ENCODE results near the gene WDFY4.

The WDFY4 gene

DNA sequence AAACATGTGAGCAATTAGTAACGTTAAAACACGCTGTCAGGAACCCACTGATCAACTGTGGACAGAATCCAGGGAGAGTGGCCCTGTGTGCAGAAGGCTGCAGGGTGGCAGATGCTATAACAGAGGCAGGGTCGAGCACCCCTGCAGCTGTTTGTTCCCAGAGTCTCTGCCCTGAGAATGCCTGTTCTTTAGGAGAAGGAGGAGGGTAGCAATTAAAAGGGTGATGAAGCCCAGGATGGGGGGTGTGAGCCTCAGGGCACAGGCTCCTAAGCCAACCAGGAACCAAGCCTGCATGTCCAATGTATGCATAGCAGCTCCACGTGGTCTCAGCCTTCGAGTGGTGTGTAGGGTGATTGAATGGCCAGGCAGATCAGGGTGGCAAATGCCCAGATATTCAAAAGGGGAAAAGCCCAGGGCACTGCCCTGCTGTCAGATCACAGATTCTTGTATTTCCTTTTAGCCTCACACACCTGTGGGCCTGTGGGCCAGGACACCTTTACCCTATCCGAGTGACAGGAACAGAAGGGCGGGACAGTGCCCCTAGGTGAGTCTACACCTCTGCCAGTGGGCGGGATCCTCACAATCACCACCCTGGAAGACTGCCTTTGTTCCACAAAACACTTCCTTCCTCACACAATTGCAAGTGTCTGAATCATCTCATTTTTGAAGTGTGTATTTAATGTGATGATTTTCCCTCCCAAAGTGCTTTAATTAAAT lies 7.3 kb downstream of the WDFY4 start:
- H3K9me3 Mint-ChIP-seq = no peaks in the 10 kb centered on the region
- H3K27me3 Mint-ChIP-seq = peaks cover 3% of the 10 kb centered on the region
- no peak overlapping the region for H3K27ac Mint-ChIP-seq
- peaks cover 7% of the 10 kb centered on the region for H3K4me1 Mint-ChIP-seq (ENCODE audit: low read depth)
- H3K4me3 Mint-ChIP-seq = no peak overlapping the region
- H3K36me3 Mint-ChIP-seq (ENCODE audit: low read depth) = no peaks in the 10 kb centered on the region

DNA sequence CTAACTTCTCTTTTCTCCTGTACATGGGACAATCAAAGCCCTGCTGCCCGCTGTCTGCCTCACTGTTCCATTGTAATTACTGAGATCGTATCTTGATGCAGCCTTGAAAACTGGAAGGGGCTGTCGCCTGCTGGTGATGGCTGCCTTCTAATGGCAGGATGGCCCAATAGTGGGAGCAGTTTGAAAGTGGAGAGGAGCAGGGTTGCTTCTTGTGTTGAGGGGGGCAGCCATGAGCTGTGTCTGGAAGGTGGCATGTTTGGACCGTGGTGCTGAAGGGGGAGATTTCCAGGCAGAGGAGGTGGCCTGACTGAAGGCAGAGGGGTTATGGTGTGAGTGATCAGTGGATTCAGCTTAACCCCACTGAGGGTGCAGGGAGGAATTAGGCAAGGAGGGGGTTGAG lies 8.1 kb downstream of the WDFY4 start:
- Mint-ChIP-seq H3K27me3 (peaks cover 3% of the 10 kb centered on the region), H3K27ac (no peak overlapping the region), H3K4me3 (no peak overlapping the region), H3K36me3 (ENCODE audit: low read depth) (no peaks in the 10 kb centered on the region), H3K4me1 (ENCODE audit: low read depth) (peaks cover 7% of the 10 kb centered on the region), H3K9me3 (no peaks in the 10 kb centered on the region)

DNA sequence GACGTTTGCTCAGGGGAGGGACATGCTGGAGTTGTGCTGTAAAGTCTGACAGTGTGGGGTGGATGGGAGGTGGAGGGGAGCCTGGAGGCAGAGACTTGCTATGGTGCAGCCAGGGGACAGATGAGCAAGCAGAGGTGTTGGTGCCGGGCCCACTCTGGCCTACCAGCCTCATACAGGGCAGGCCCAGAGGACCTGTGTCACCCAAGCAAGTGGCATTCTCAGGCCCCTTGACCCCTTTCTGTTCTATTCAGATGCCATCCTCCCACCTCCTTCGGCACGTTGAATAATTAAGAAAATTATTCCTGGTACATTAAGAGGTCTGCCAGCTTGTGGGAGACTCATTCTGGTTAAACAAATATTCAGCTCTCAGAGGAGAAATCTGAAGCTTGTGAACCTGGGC lies 8.5 kb downstream of the WDFY4 start:
- no peaks in the 10 kb centered on the region for H3K36me3 Mint-ChIP-seq (ENCODE audit: low read depth)
- no peak overlapping the region for H3K4me3 Mint-ChIP-seq
- no peak overlapping the region for H3K27ac Mint-ChIP-seq
- peaks cover 3% of the 10 kb centered on the region for H3K27me3 Mint-ChIP-seq
- H3K4me1 Mint-ChIP-seq (ENCODE audit: low read depth) = peaks cover 7% of the 10 kb centered on the region
- H3K9me3 Mint-ChIP-seq = no peaks in the 10 kb centered on the region

DNA sequence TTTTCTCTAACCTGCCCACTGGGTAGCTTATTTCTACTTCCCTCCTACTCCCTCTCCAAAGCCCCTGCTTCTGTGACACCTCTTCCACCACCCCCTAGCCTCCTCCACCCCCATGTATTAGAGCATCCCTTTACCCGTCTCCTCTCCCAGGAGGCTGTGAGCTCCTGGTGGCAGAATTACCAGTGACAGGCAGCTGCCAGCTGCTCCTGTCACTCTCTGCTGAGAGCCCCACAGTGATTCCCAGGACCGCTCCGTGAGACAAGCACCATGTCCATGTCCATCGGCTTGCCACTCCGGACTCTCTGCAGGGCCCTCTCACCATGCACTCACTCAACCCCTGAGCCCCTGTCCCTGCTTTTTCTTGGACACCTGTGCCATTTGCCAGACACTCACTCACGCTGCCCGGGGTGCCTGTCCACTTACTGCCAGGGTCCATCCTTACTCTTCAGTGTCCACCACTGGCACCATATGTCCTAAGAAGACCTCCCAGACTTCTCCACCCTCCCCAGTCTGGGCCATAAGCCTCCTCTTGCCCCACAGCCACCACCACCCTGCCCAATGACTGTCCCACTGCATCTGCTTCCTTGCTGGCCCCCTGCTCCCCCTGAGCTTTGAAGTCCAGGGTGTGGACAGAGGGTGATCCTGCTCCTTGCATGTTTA lies 9.8 kb downstream of the WDFY4 start:
- Mint-ChIP-seq H3K4me3 (no peak overlapping the region), H3K9me3 (no peaks in the 10 kb centered on the region), H3K27ac (no peak overlapping the region), H3K4me1 (ENCODE audit: low read depth) (peaks cover 4% of the 10 kb centered on the region), H3K36me3 (ENCODE audit: low read depth) (no peaks in the 10 kb centered on the region), H3K27me3 (peaks cover 3% of the 10 kb centered on the region)

DNA sequence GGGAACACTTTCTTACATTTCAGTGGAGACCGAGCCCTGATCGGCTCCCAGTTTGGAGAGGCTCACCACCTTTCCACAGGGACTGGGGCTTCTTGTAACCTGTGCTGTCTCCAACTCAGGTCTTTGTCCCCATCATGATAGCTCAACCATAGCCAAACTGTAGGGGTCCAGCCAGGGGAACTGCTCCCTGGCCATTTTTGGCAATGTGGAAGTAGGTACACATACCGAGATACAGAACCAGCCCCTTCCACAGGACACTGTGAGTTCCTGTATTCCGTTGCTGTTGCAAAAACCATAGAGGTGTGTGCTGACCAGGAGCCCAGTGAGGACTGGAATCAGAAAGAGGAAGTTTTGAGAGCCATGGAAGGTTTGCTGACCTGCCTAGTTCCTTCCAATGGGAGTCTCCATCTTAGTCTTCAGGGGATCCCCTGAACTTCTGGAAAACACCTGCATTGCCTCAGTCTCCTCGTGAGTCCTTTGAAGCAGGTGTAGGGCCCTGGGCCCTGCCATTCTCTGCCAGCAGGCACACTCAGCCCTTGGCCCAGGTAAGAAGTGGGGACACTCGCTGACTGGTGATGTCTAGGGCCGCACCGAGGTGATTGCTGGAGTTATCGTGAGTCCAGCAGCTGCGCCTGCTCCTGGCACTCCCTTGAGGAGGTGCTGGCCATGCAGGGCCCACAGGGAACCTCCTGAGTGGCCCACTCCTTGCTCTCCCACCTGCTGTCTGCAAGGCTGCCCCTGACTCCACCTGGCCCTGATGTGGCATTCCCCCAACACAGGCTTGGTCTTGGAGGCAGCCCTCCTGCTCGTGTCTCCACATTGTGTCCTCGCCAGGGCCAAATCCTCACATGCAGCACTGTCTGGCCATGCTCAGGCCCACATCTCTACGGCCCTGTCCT lies 11.2 kb downstream of the WDFY4 start:
- peaks cover 3% of the 10 kb centered on the region for H3K27me3 Mint-ChIP-seq
- H3K9me3 Mint-ChIP-seq = no peaks in the 10 kb centered on the region
- H3K4me3 Mint-ChIP-seq = no peak overlapping the region
- H3K36me3 Mint-ChIP-seq (ENCODE audit: low read depth) = no peaks in the 10 kb centered on the region
- H3K4me1 Mint-ChIP-seq (ENCODE audit: low read depth) = peaks cover 4% of the 10 kb centered on the region
- H3K27ac Mint-ChIP-seq = no peak overlapping the region

DNA sequence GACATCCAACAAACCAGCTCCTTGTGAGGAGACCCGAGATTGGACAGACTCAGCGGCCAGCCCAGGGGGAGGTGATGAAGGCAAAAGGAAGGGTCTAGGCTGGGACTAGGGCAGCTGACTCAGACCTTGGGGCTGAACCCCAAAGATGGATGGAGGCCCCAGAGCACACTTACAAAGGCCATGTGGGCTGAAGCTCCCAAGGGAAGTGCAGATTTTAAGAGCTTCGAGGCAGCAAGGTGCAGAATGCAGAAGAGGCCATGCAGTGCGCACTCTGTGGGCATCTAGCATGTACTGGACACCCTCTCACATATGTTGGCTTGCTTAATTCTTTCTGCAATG lies 11.8 kb downstream of the WDFY4 start:
- Mint-ChIP-seq H3K36me3 (ENCODE audit: low read depth) (no peaks in the 10 kb centered on the region), H3K4me3 (no peak overlapping the region)

DNA sequence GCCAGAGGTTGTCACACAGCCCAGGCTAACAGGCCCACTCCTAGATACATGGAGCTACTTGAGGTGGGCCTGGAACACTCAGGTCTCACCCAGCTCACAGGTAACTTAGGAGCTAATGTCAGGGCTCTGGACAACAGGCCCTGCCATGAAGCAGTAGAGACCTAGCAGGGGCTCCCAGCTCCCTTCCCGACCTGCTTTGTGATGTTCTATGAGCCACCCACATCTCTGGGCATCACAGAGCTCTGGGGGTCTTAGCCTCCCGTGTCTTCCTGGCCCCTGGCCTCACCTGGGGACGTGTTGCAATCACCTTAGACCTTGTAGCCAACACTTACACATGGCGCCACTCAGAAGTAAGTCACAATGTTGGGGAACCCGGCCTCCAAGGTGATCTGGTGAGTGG lies 12.4 kb downstream of the WDFY4 start:
- Mint-ChIP-seq H3K27me3 (no peaks in the 10 kb centered on the region), H3K4me3 (no peak overlapping the region), H3K9me3 (no peaks in the 10 kb centered on the region), H3K4me1 (ENCODE audit: low read depth) (peaks cover 4% of the 10 kb centered on the region), H3K27ac (no peak overlapping the region), H3K36me3 (ENCODE audit: low read depth) (no peaks in the 10 kb centered on the region)

More for the DNA sequence above, 11.8 kb downstream of the WDFY4 start:
- H3K27me3 Mint-ChIP-seq = peaks cover 3% of the 10 kb centered on the region
- no peaks in the 10 kb centered on the region for H3K9me3 Mint-ChIP-seq
- H3K27ac Mint-ChIP-seq = no peak overlapping the region
- H3K4me1 Mint-ChIP-seq (ENCODE audit: low read depth) = peaks cover 6% of the 10 kb centered on the region

DNA sequence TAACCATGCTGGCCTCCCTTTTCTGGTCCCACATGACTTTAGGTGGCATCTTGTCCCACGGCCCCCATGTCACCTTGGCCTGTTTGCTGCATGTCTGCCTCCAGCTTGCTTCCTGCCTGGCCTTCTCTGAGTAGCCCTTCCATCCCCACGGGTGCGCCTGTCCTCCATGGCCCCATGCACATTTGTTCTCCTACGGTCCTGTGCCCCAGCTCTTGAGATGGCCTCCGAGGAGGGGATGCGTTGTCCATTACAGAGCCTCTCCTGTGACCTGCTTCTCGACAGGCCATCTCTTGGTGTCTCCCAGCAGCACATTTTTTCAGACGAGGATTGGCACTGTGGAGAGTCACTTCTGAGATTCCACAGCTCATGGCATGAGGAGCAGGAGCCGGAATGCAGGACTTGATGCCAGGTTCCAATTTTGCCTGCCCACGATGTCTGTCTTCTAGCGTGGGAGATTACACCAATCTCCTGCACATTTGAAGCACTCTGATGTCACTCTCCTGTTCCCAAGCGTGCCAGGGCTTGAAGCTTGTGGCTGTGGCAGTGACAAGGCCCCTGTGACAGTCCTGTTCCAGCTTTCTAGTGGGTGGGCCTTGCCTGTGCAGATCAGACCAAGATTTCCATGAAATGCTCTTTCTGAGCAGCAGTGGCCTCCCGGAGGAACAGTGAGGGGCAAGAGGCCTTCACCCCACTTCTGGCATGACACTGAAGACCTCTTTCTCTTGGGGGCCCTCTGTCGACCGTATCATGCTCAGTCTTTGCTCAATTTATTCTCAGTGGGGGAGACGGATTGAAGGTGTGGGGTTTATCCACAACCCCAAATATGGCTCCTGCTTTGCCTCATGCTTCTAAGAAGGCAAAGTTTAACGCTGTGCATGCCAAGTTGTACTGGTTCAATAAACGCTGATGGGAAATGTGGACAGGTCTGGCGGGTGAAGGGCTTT lies 13.4 kb downstream of the WDFY4 start:
- Mint-ChIP-seq H3K4me3 (no peak overlapping the region), H3K36me3 (ENCODE audit: low read depth) (no peaks in the 10 kb centered on the region), H3K27ac (no peak overlapping the region), H3K9me3 (no peaks in the 10 kb centered on the region), H3K27me3 (no peaks in the 10 kb centered on the region), H3K4me1 (ENCODE audit: low read depth) (peaks cover 9% of the 10 kb centered on the region)

DNA sequence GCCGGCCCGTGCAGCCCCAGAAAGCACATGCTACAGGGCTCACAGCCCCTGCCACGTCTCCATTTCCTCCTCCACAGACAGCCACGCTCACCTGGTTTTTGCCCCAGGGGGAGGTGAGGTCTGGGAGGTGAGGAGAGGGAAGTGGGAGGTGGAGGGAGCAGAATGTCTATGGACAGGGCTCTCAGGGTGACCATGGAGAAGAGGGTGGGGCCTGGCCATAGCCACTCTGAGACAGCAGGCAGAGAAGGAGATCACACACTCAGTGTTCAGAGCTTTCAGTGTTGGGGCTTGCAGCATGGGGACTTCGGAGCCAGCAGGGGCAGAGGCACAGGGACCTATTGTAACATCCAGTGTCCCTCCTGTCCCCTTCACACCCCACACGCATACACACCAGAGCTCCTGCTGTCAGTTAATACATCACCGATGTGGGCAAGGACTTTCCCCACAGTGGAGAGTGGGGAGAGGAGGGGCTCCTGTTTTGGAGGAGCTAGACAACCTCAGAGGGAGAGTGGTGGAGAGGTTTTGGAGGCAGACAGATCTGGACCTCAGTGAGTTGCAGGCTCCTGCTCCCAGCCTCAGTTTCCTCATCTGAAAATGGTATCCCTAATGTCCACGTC lies 14.4 kb downstream of the WDFY4 start:
- Mint-ChIP-seq H3K4me1 (ENCODE audit: low read depth) (peaks cover 9% of the 10 kb centered on the region), H3K27me3 (no peaks in the 10 kb centered on the region), H3K27ac (no peak overlapping the region), H3K4me3 (no peak overlapping the region), H3K36me3 (ENCODE audit: low read depth) (no peaks in the 10 kb centered on the region), H3K9me3 (no peaks in the 10 kb centered on the region)

DNA sequence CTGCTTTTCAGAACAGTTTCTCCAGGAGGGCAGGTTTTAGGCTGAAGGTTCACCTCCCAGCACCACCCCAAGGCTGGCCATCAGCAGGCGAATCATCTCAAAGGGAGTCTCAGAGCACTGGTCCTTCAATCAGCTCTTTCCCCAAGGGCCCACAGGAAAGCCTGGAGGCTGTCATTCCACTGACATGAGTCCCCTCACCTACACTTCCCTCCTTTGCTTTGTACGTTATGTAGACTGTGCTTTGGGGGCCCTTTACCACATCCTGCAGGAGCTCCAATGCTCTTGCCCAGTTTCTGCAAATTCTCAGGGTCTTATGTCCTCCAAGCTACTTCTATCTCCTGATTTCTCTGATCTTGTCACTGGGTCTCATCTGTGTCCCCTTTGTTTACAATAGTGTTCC lies 15.4 kb downstream of the WDFY4 start:
- Mint-ChIP-seq H3K9me3 (no peaks in the 10 kb centered on the region), H3K4me1 (ENCODE audit: low read depth) (peaks cover 9% of the 10 kb centered on the region), H3K27me3 (no peaks in the 10 kb centered on the region), H3K4me3 (no peak overlapping the region), H3K36me3 (ENCODE audit: low read depth) (no peaks in the 10 kb centered on the region), H3K27ac (no peak overlapping the region)

DNA sequence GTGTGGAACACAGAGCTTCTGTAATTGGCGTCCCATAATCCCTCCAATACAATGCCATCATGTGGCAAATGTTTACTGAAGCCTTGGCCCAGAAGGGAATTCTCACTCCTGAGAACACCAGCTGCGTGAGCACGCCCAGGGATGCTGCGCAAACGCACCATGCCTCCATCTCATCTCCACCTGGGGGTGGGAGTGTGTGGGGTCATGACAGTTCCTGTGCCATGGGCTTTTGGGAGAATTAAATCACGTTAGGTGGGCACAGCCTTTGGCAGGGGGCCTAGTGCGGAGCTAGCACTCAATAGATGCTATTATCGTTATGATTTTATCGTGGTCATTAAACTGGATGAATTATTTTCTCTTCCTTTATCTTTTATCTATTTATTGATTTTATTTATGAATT lies 15.8 kb downstream of the WDFY4 start:
- Mint-ChIP-seq H3K27me3 (no peaks in the 10 kb centered on the region), H3K27ac (no peak overlapping the region), H3K9me3 (no peaks in the 10 kb centered on the region), H3K4me3 (no peak overlapping the region), H3K4me1 (ENCODE audit: low read depth) (peaks cover 9% of the 10 kb centered on the region), H3K36me3 (ENCODE audit: low read depth) (no peaks in the 10 kb centered on the region)

DNA sequence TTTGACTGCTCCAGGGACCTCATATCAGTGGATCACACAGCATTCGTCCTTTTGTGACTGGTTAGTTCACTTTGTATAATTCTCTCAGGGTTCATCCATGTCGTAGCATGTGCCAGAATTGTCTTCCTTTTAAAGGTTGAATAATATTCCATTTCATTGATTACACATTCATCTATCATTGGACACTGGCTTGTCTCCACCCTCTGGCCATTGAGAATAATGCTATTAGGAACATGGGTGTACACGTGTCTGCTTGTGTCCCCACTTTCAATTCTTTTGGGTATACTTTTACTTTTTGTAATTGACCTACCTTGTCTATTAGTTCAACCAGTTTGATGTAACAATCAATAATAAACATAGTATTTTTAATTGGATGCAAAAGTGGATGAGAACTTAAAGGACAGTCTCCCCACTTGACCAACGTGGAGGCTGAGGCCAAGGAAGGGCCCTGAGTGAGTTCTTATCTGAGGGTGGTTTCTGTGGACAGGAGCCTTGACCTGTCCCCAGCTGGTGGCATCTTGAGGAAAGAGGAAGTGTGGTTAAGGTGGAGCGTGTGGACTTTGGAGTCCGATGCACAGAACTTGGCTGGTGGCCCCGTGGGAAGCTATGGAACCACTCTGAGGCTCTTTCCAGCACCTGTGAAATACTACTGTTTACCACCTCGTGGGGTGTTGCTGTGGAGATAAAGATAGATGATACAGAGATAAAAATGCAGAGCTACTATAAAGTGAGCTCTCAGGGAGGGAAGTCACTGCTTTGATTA lies 16.6 kb downstream of the WDFY4 start:
- H3K27me3 Mint-ChIP-seq = no peaks in the 10 kb centered on the region
- H3K9me3 Mint-ChIP-seq = no peaks in the 10 kb centered on the region
- no peak overlapping the region for H3K4me3 Mint-ChIP-seq
- H3K27ac Mint-ChIP-seq = no peak overlapping the region
- peaks cover 9% of the 10 kb centered on the region for H3K4me1 Mint-ChIP-seq (ENCODE audit: low read depth)
- no peaks in the 10 kb centered on the region for H3K36me3 Mint-ChIP-seq (ENCODE audit: low read depth)

DNA sequence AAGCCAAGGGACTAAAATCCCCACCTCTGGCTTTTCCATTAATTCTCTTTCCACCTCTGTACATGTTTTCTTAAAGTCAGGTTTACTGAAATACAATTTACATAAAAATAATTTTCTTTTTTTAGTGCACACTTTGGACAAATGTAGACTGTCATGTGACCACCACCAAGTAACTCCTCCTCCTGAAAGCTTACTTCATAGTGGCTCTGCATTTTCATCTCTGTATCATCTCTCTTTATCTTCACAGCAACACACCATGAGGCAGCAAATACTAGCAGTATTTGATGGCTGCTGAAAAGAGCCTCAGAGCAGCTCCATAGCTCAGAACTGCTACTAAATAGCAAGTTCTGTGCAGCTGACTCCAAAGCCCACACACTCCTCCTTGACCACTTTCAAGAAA lies 17.3 kb downstream of the WDFY4 start:
- Mint-ChIP-seq H3K27me3 (no peaks in the 10 kb centered on the region), H3K36me3 (ENCODE audit: low read depth) (no peaks in the 10 kb centered on the region)

More for the DNA sequence above, 17.3 kb downstream of the WDFY4 start:
- no peak overlapping the region for H3K4me3 Mint-ChIP-seq
- H3K4me1 Mint-ChIP-seq (ENCODE audit: low read depth) = peaks cover 9% of the 10 kb centered on the region
- no peaks in the 10 kb centered on the region for H3K9me3 Mint-ChIP-seq
- H3K27ac Mint-ChIP-seq = no peak overlapping the region
